Measurements from ENCODE around the gene SSNA1. TPM values are rescaled to one million over a fixed set of nuclear protein-coding genes. Genes with fewer than 3 reads are reported as not detected.

The SSNA1 gene, protein sequence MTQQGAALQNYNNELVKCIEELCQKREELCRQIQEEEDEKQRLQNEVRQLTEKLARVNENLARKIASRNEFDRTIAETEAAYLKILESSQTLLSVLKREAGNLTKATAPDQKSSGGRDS
- 96.5 and 111 TPM in 2 replicates for total RNA-seq

DNA sequence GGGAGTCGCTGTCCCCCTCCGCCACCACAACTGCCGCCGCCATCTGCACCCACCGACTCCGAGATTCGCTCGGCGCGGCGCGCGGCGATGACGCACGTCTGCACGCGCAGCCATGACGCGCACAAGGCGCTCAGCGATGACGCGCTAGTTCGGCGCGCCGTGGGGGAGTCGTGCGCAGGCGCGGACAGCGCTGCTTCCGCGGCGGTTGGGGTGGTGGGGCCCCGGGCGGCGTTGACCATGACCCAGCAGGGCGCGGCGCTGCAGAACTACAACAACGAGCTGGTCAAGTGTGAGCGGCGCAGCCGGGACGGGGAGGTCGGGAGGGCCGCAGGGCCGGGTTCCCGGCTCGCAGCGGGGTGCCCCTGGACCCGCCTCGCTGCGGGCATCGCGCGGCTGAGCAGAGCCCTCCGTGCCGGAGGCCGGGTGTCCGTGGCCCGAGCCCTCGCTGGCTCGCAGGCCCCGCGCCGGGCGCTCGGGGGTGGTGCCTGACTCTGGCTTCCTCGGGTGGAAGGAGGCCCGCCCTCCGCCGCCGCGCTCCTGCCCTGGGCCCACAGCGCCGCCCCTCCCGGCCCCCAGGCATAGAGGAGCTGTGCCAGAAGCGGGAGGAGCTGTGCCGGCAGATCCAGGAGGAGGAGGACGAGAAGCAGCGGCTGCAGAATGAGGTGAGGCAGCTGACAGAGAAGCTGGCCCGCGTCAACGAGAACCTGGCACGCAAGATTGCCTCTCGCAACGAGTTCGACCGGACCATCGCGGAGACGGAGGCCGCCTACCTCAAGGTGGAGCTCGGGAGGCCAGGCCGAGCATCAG is at the start of gene SSNA1, which contains the start of gene ANAPC2:
Gene SSNA1 (plus strand): TSS at position 187 of the 807 bp plus-strand sequence. CDS start 51 bp downstream, at position 238.
Gene ANAPC2 (minus strand): TSS at position 71 of the 807 bp plus-strand sequence. CDS start 28 bp downstream, at position 43.

DNA sequence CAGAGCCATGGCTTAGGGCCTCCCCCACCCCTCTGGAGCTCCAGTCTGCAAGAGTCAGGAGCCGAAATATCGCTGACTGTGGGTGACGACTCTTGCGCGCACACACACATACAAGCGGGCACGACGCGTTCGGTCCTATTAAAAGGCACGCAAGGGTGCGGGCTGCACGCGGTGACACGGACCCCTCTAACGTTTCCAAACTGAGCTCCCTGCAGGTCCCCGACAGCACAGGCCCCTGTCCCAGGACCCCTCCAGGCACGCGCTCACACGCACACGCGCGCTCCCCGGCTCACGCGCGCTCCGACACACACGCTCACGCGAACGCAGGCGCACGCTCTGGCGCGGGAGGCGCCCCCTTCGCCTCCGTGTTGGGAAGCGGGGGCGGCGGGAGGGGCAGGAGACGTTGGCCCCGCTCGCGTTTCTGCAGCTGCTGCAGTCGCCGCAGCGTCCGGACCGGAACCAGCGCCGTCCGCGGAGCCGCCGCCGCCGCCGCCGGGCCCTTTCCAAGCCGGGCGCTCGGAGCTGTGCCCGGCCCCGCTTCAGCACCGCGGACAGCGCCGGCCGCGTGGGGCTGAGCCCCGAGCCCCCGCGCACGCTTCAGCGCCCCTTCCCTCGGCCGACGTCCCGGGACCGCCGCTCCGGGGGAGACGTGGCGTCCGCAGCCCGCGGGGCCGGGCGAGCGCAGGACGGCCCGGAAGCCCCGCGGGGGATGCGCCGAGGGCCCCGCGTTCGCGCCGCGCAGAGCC is 49.6 kb upstream of the SSNA1 start, which contains the start of gene GRIN1:
Gene GRIN1 (plus strand): TSS at position 433 of the 746 bp plus-strand sequence. CDS start 333 bp downstream, outside the sequence.

DNA sequence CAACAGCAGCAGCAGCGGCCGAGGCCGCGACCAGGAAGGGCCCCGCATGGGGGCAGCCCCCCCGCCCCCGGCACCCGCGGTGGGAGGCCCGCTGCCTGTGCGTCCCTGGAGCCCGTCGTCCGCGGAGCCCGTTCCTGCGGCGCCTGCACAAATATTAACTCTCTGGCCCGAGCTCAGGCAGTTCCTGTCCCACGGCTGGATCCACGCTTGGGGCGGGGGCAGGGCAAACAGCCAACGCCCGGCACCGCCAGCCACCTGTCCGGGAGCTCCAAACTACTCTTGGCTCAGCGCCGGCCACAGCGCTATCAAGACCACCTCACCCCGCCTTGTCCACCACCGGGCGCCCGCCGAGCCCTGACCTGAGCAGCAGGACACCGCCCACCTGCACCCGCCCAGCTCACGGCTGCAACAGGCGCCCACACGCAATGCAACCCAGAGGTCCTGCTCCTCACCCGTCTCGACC is 18.5 kb upstream of the SSNA1 start, which contains the start of gene LRRC26:
Gene LRRC26 (minus strand): TSS at position 156 of the 463 bp plus-strand sequence. CDS start 108 bp downstream, at position 48.

DNA sequence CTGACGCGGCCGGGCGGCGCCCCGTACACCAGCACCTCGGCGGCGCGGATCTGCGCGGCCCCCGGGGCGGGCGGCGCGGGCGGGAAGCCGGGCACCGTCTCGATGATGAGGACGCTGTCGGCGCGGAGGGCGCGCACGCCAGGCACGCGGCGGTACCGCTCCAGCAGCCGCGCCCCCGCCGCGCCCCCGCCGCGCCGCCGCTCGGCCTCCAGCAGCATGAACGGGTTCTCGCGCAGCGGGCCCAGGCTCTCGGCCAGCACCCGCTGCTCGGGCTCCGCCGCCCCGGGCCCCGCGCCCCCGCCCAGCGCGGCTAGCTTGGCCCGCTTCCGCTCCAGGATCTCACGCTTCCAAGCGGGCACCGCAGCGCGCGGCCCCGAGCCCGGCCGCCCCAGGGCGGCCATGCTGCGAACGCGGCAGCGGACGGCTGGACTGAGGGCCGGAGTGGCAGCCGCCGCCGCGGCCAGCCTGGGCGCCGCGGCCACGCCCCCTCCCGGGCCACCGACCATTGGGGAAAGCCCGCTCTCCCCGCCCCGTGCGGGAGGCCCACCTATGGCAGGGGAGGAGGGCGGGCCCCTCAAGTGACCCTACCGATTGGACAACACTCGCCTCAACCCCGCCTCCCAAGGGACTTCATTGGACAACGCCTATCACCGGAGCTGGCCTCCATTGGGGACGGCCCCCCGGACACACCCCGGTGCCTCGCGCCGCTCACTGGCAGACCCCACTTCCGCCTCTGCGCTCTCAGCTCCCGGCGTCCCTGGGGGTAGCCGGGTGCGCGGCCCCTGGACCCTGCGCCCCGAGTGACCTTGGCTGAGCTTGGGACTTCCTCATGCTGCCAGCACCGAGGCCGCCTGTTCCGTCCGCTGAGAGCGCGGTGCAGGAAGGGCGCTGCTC is 12.1 kb downstream of the SSNA1 start, which contains the start of gene TPRN:
Gene TPRN (minus strand): TSS at position 431 of the 894 bp plus-strand sequence. CDS start 30 bp downstream, at position 401.

DNA sequence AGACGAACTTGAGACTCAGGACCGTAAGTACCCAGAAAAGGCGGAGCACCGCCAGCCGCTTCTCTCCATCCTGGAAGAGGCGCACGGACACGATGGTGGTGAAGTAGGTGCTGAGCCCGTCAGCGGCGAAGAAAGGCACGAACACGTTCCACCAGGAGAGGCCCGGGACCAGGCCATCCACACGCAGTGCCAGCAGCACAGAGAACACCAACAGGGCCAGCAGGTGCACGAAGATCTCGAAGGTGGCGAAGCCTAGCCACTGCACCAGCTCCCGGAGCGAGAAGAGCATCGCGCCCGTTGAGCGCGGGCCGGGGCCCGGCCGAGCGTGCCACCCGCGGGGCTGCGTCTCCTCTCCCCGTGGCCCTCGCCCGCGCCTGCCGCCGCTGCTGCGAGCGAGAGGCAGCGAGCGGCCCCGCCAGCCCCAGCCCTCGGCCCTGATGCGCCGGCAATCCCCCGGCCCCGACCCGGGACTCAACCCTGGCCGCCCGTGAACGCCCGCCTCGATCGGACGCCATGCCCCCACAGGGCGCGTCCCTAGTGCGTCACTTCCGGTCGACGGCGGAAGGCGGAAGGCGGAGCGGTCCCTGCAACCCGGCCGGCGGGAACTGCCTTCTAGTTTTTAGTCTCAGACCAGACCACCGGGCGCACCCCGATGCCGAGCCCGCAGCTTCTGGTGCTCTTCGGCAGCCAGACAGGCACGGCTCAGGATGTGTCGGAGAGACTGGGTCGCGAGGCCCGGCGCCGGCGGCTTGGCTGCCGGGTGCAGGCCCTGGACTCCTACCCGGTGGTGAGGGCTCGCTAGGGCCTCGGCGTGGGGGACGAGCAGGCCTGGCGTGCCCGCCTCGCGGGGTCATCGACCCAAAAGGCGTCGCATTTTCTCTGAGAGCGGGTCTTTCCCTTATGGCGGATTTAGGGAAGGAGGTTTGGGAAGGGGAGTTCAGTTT is 16.9 kb downstream of the SSNA1 start, which contains the start of the genes NDOR1 and TMEM203:
Gene NDOR1 (plus strand): TSS at position 575 of the 944 bp plus-strand sequence. CDS start 78 bp downstream, at position 653.
Gene TMEM203 (minus strand): TSS at position 523 of the 944 bp plus-strand sequence. CDS start 234 bp downstream, at position 289.

DNA sequence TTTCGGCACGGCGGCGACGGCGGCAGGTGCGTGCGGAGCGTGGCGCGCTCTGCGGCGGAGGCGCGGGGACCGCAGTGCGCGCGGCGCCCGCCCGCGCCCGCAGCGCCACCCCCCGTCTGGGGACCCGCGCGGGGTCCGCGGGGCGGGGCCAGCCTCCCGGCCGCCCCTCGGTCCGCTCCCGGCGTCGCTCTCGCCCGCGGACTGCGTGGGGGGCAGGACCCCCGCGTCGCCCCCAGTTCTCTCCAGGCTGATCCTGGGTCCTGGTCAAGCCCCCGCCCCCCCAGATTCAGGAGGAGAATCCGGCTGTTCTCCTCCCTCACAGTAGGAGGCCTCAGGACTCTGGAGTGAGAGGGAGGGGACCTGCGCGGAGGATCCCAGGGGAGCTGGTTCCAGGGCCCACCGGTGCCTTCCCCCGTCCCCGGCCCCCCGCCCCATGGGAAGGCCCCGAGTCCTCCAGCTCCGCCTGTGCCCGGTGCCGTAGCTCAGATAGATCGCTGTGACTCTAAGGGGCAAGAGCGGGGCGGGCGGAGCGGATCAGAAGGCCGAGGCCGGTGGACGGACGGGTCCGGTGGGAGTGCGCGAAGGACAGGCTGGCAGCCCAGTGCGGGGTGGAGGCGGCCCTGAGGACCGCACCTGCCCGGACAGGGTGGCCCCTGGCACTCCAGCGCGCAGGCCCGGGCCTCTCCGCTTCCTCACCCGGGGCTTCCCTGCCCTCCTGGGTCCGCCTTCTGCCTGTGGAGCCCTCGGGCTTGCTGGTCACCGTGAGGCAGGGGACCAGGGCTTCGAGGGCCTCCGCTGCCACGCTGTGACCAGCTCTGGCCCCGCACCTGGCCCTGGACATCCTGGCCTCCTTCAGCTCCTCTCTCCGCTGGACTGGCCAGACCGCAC is 34.0 kb downstream of the SSNA1 start, which contains the start of gene RNF208:
Gene RNF208 (minus strand): TSS at position 51 of the 888 bp plus-strand sequence. CDS start 1,028 bp downstream, outside the sequence.

DNA sequence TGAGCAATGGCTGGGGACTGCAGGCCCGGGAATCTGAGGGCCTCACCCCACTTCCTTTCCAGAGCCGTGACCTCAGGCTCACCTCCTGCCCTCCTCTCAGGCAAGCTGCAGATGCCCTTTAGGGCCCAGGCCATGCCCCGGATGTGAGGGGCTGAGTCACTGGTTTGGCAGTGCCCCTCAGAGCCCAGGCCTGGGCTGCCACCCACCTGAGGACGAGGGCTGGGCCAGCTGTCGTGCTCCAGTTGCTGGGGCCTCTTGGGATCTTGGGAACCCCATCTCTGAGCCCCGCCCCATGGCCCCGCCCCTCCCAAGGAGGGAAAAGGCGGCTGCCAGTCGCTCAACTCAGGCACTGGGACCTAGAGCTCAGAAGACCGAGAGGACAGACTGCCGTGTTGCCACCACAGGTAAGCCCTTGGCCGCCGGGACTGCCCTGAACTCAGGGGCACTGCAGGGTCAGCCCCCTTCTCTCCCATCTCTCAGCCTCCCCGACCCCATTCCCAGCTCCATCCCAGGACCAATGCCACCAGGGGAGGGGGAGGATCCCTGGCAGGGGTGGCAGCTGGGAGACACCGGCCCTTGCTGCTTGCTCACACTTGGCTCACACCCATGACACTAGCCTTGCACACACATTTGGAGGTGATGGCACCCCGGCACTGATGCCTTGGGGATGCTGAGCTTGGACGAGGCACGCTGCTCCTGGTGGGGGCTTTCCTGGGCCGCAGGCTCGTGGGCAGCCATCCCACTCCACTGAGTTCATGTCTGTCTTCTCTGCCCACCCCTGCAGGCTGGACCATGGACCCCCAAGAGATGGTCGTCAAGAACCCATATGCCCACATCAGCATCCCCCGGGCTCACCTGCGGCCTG is 36.6 kb downstream of the SSNA1 start, which contains the start of gene CYSRT1:
Gene CYSRT1 (plus strand): TSS at position 345 of the 865 bp plus-strand sequence. CDS start 448 bp downstream, at position 793.

DNA sequence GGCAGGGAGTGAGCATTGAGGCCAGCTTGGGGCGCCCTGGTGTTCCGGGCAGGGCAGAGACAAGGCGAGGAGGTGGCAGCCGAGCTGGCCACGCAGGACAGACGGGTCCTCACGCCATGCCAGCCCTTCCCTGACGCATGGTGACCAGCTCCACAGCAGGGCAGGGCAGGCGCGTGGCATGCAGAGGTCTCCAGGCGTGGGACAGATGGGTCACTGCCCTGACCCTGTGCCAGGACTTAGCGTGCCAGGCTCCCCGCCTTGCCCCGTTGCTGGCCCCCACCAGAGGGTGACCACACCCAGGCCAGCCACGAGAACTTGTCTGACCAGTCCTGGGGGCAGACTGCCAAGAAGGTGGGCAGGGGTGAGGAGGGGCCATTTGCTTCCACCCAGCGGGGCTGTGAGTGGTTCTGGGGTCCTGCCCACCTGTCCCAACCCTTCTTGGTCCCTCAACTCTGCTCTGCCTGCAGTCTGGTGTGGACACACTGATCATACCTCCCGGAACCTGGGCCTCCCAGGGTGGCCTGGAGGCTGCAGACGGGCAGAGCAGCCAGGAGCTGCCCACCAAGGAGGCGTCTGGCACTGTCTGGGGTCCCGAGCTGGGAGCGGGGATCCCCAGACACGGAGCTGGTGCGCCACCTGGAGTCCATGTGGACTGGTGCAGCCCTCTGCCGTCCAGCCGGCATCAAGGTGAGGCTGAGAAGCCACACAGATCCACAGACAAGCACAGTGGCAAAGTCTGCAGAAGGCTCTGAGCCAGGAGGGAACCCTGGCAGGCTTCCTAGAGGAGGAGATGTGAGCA is 38.8 kb downstream of the SSNA1 start, which contains the start of gene RNF224:
Gene RNF224 (plus strand): TSS at position 449 of the 799 bp plus-strand sequence. CDS start 834 bp downstream, outside the sequence.

DNA sequence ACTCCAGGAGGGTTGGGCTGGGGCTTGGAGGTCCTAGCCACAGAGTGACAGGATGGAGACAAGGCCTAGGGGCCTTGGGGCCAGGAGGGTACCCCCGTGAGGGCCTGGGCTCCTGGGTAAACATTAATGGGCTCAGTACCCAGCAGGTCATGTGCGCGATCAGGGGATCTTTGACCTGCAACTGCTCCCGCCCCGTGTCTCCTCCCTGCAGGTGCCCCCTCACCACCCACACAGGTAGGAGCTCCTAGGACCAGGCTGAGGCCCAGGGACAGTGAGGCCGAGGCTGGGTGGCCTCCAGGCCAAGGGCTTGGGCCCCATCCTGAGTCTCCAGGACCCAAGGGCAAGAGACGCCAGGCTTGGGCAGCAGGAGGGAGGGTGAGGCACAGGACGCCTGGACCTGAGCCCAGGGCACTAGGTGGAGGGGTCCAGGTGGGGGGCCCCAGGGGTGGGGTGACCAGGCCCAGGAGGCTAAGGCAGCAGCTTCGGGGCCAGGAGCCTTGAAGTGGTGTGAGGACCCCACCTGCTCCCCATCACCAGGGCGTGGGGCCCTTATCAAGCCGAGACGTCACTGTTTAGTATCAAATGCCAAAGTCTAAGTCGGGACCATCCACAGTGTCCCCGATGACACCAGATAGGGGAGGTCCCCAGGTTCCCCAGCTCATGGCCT is 42.4 kb downstream of the SSNA1 start, which contains the start of gene SLC34A3:
Gene SLC34A3 (plus strand): TSS at position 197 of the 667 bp plus-strand sequence. CDS start 802 bp downstream, outside the sequence.

Other genes with a start within 250 kb of the SSNA1 start
- 151 and 202 TPM in 2 replicates for gene FBXW5, start 243.9 kb upstream of the SSNA1 start, total RNA-seq
- 1.2 TPM in 1 of 2 replicates, not detected in the other for gene C8G, start 243.4 kb upstream of the SSNA1 start, total RNA-seq
- gene LCN12, start 236.4 kb upstream of the SSNA1 start, total RNA-seq = 0.19 TPM in 1 of 2 replicates, not detected in the other
- gene PTGDS, start 211.2 kb upstream of the SSNA1 start, total RNA-seq = 0.38 TPM in 1 of 2 replicates, not detected in the other
- 0.06 TPM in 1 of 2 replicates, not detected in the other for gene LCNL1, start 205.7 kb upstream of the SSNA1 start, total RNA-seq
- gene PAXX, start 196.3 kb upstream of the SSNA1 start, total RNA-seq = 7.7 and 10.7 TPM in 2 replicates
- not detected in 2 replicates for gene CLIC3, start 192.1 kb upstream of the SSNA1 start, total RNA-seq
- gene ABCA2, start 160.4 kb upstream of the SSNA1 start, total RNA-seq = 5.0 and 29.3 TPM in 2 replicates
- gene FUT7, start 156.6 kb upstream of the SSNA1 start, total RNA-seq = not detected in 2 replicates
- gene NPDC1, start 142.5 kb upstream of the SSNA1 start, total RNA-seq = 29.6 and 30.9 TPM in 2 replicates
- gene ENTPD2, start 134.6 kb upstream of the SSNA1 start, total RNA-seq = under 0.01 TPM in 1 of 2 replicates, not detected in the other
- 8.8 and 13.6 TPM in 2 replicates for gene SAPCD2, start 118.1 kb upstream of the SSNA1 start, total RNA-seq
- 12.1 and 23.3 TPM in 2 replicates for gene UAP1L1, start 111.2 kb upstream of the SSNA1 start, total RNA-seq
- 58.6 and 66.0 TPM in 2 replicates for gene MAN1B1, start 101.7 kb upstream of the SSNA1 start, total RNA-seq
- gene DPP7, start 73.9 kb upstream of the SSNA1 start, total RNA-seq = 77.9 and 85.8 TPM in 2 replicates
- under 0.01 and 0.06 TPM in 2 replicates for gene GRIN1, start 49.5 kb upstream of the SSNA1 start, total RNA-seq
- not detected in 2 replicates for gene LRRC26, start 18.6 kb upstream of the SSNA1 start, total RNA-seq
- not detected in 2 replicates for gene TMEM210, start 16.6 kb upstream of the SSNA1 start, total RNA-seq
- 21.0 and 37.3 TPM in 2 replicates for gene ANAPC2, start 116 bp upstream of the SSNA1 start, total RNA-seq
- 3.2 and 3.4 TPM in 2 replicates for gene TPRN, start 12.1 kb downstream of the SSNA1 start, total RNA-seq
- 17.2 and 23.9 TPM in 2 replicates for gene TMEM203, start 17.0 kb downstream of the SSNA1 start, total RNA-seq
- 2.3 and 3.3 TPM in 2 replicates for gene NDOR1, start 17.0 kb downstream of the SSNA1 start, total RNA-seq
- 0.16 and 0.31 TPM in 2 replicates for gene RNF208, start 33.6 kb downstream of the SSNA1 start, total RNA-seq
- 0.16 TPM in 1 of 2 replicates, not detected in the other for gene CYSRT1, start 36.5 kb downstream of the SSNA1 start, total RNA-seq
- not detected in 2 replicates for gene RNF224, start 38.8 kb downstream of the SSNA1 start, total RNA-seq
- not detected in 2 replicates for gene SLC34A3, start 42.2 kb downstream of the SSNA1 start, total RNA-seq
- gene TUBB4B, start 52.6 kb downstream of the SSNA1 start, total RNA-seq = 196 and 202 TPM in 2 replicates
- not detected in 2 replicates for gene STPG3, start 62.6 kb downstream of the SSNA1 start, total RNA-seq
- gene NELFB, start 66.7 kb downstream of the SSNA1 start, total RNA-seq = 63.6 and 66.1 TPM in 2 replicates
- gene TOR4A, start 89.0 kb downstream of the SSNA1 start, total RNA-seq = 14.9 and 27.1 TPM in 2 replicates
- 28.1 and 30.0 TPM in 2 replicates for gene NRARP, start 113.6 kb downstream of the SSNA1 start, total RNA-seq
- gene EXD3, start 234.5 kb downstream of the SSNA1 start, total RNA-seq = 18.0 and 25.7 TPM in 2 replicates
- 0.97 and 2.1 TPM in 2 replicates for gene NOXA1, start 234.7 kb downstream of the SSNA1 start, total RNA-seq